Ramos (cell line): ENCODE results near the gene MCU.

Experiments used
- in situ Hi-C: fragments of 300-500 bp; cut with MboI; formaldehyde crosslinking; loops from one replicate; pipeline ENCODE4 v1.14.3; 2022; ENCODE audit warnings: low sequenced_read_pairs; ENCODE audit not compliant: unreplicated experiment

Gene MCU

GRCh38 chr10:72924351-72924750 is 232.4 kb downstream of the MCU start:
- in situ Hi-C loops, result no loop called here

- in situ Hi-C loops, result no loop called here
Measured at GRCh38 chr10:72925951-72926465, 234.1 kb downstream of the MCU start.

GRCh38 chr10:72927485-72927884 is 235.5 kb downstream of the MCU start:
- in situ Hi-C loops, result no loop called here

GRCh38 chr10:72928798-72929197 is 236.9 kb downstream of the MCU start:
- in situ Hi-C loops, result no loop called here

- in situ Hi-C loops, result no loop called here
Measured at GRCh38 chr10:72930276-72930675, 238.3 kb downstream of the MCU start.

GRCh38 chr10:72932259-72933015 is 240.5 kb downstream of the MCU start:
- in situ Hi-C loops, result no loop called here

GRCh38 chr10:72935361-72935760 is 243.4 kb downstream of the MCU start:
- in situ Hi-C loops, result no loop called here
